Neuronal stem cell (in vitro differentiated cells): ENCODE results near the gene VAC14.

Experiments used
- DNase-seq: peaks from one replicate; pipeline ENCODE4 v3.0.0-alpha.2; 2013; ENCODE audit warnings: low spot score
- H2AFZ ChIP-seq: one replicate; pipeline ENCODE4 v1.6.1; 2013; ENCODE audit warnings: mild to moderate bottlenecking, low read length, inconsistent platforms
- H2AK5ac ChIP-seq: 2 replicates; pipeline ENCODE4 v1.6.1; 2013; ENCODE audit warnings: low read depth, mild to moderate bottlenecking, inconsistent platforms, low read length, moderate library complexity, mixed read lengths
- H2BK120ac ChIP-seq: 2 replicates; pipeline ENCODE4 v1.6.1; 2013; ENCODE audit warnings: low read depth, mild to moderate bottlenecking, inconsistent platforms, low read length, moderate library complexity, mixed read lengths
- H2BK12ac ChIP-seq: one replicate; pipeline ENCODE4 v1.6.1; 2013; ENCODE audit warnings: low read length, inconsistent platforms
- H2BK15ac ChIP-seq: 2 replicates; pipeline ENCODE4 v1.6.1; 2013; ENCODE audit warnings: mild to moderate bottlenecking, low read length, inconsistent platforms, mixed read lengths
- H2BK5ac ChIP-seq: one replicate; pipeline ENCODE4 v1.6.1; 2013; ENCODE audit warnings: inconsistent platforms, mild to moderate bottlenecking, low read length, moderate library complexity
- H3K14ac ChIP-seq: one replicate; pipeline ENCODE4 v1.6.1; 2013; ENCODE audit warnings: low read length, inconsistent platforms
- H3K18ac ChIP-seq: 2 replicates; pipeline ENCODE4 v1.6.1; 2013; ENCODE audit warnings: low read length, inconsistent platforms
- H3K23ac ChIP-seq: 2 replicates; pipeline ENCODE4 v1.6.1; 2013; ENCODE audit warnings: low read depth, mild to moderate bottlenecking, mixed read lengths, low read length, inconsistent platforms; ENCODE audit not compliant: poor library complexity
- H3K27ac ChIP-seq: replicated peaks from 3 replicates; pipeline ENCODE4 v1.5.1; 2013; ENCODE audit warnings: low read length, inconsistent platforms
- H3K27me3 ChIP-seq, 3 experiments: 2 replicates each; pipeline ENCODE4 v1.6.1; 2013; ENCODE audit warnings: low read length in 3 of 3, mild to moderate bottlenecking in 2 of 3, inconsistent platforms in 1 of 3, low read depth in 1 of 3, mixed read lengths in 1 of 3, moderate library complexity in 1 of 3; ENCODE audit not compliant: control insufficient read depth in 3 of 3, insufficient read depth in 3 of 3
- H3K36me3 ChIP-seq, 2 donors: replicated peaks in 1 of 2; 2 replicates each; pipeline ENCODE4 v1.6.1; 2013; ENCODE audit warnings: low read length in 2 of 2; ENCODE audit not compliant: control insufficient read depth in 2 of 2, insufficient read depth in 2 of 2
- H3K4ac ChIP-seq: 2 replicates; pipeline ENCODE4 v1.6.1; 2013; ENCODE audit warnings: inconsistent platforms, mild to moderate bottlenecking, low read length, moderate library complexity
- H3K4me1 ChIP-seq, 2 donors: 1 replicate in 1 of 2; 2 replicates in 1 of 2; pipeline ENCODE4 v1.6.1; 2013; ENCODE audit warnings: low read length in 2 of 2, low read depth in 1 of 2; ENCODE audit not compliant: control insufficient read depth in 2 of 2, insufficient read depth in 1 of 2
- H3K4me2 ChIP-seq: one replicate; pipeline ENCODE4 v1.6.1; 2013; ENCODE audit warnings: mild to moderate bottlenecking, low read length, inconsistent platforms; ENCODE audit not compliant: insufficient read depth, poor library complexity, severe bottlenecking
- H3K4me3 ChIP-seq, 2 donors: 2 replicates each; pipeline ENCODE4 v1.5.1; 2013; ENCODE audit warnings: low read length in 2 of 2, mild to moderate bottlenecking in 2 of 2, inconsistent platforms in 1 of 2, moderate library complexity in 1 of 2
- H3K79me1 ChIP-seq: one replicate; pipeline ENCODE4 v1.6.1; 2013; ENCODE audit warnings: low read depth, mild to moderate bottlenecking, inconsistent platforms, low read length, moderate library complexity
- H3K9ac ChIP-seq: one replicate; pipeline ENCODE4 v1.6.1; 2013; ENCODE audit warnings: mild to moderate bottlenecking, low read depth, low read length, inconsistent platforms; ENCODE audit not compliant: poor library complexity
- H3K9me3 ChIP-seq, 2 donors: replicated peaks in 1 of 2; 2 replicates each; pipeline versions ENCODE3 to v1.6.1; 2013; ENCODE audit warnings: low read length in 2 of 2, mild to moderate bottlenecking in 2 of 2, inconsistent platforms in 1 of 2, low read depth in 1 of 2, mixed read lengths in 1 of 2, moderate library complexity in 1 of 2; ENCODE audit not compliant: control insufficient read depth in 2 of 2, insufficient read depth in 1 of 2
- H4K8ac ChIP-seq: one replicate; pipeline ENCODE4 v1.6.1; 2013; ENCODE audit warnings: low read depth, mild to moderate bottlenecking, inconsistent platforms, low read length, moderate library complexity
- H4K91ac ChIP-seq: one replicate; pipeline ENCODE4 v1.6.1; 2013; ENCODE audit warnings: low read length, low read depth, mild to moderate bottlenecking, inconsistent platforms; ENCODE audit not compliant: poor library complexity
- WGBS, 2 donors: extraction: QIAGEN DNeasy Blood & Tissue Kit; methylation state at CpG; one replicate each; pipeline ENCODE4 v1.1.7; 2013; ENCODE audit warnings: missing lambda C conversion rate in 2 of 2, mixed read lengths in 1 of 2; ENCODE audit not compliant: insufficient read length in 2 of 2, insufficient replicate concordance in 1 of 2; ENCODE audit errors: extremely low coverage in 2 of 2; 5-methylcytosine and 5-hydroxymethylcytosine counted together

Gene VAC14

DNA sequence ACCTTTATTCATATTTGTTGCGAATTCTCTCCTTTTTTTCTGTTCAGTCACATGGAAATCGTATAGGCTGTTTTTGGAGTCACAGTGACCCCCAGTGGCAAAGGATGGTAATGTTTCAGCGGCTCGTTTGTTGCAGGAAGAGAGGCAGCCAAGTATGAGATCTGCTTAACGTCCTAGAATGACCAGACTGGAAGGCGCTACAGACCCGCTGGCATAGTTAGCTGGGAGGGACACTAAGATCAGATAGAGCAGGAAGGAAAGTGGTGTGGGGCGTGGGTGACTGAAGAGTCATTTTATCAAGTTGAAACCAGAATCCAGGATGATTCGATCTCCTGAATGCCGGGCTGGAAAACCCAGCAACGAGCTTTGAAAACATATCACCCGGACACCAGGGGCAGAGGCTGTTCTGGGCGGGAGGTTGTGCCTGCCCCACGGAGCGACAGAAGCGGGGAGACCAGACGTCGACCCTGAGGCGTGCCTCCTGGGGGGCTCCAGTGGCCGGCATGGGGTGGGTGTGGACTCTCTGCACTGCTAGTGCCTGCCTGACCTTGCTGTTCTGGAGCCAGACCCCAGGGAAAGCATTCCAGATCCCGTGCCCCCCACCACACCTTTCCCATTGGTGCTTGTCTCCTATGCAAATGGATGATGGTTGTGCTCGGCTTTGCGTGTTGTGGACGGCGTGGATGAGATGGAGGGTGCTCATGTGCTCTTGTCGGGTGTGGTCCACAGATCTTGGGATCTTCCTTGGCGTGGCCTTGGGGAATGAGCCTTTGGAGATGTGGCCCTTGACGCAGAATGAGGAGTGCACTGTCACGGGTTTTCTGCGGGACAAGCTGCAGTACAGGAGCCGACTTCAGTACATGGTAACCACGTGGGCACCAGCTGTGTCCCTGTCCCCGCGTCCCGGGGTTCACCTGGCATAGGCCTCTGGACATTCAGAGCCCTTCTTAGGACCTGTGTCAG is 146.9 kb downstream of the VAC14 start:
- H4K8ac ChIP-seq: peak overlapping the region; percentile 19
- peak overlapping the region; percentile 50 for H2BK12ac ChIP-seq
- peak; percentile 91 for DNase-seq
- no peak overlapping the region for H3K4me2 ChIP-seq
- no peaks in the 10 kb centered on the region for H3K27me3 ChIP-seq
- H3K9me3 ChIP-seq: peaks cover 2 to 4% of the 10 kb centered on the region in 2 donors
- H2BK15ac ChIP-seq: no peak overlapping the region
- no peak overlapping the region for H3K4me3 ChIP-seq
- peak overlapping the region; percentile 37 for H2AK5ac ChIP-seq
- peak overlapping the region; percentile 21 for H2BK120ac ChIP-seq
- H3K4ac ChIP-seq: peak overlapping the region; percentile 8
- no peaks in the 10 kb centered on the region for H3K36me3 ChIP-seq
- H2AFZ ChIP-seq: peak overlapping the region; percentile 82
- peak overlapping the region; percentile 88 for H3K18ac ChIP-seq
- H3K79me1 ChIP-seq: no peaks in the 10 kb centered on the region
- WGBS, 2 donors: no CpG with 5 or more reads among the region's 35 CpGs
- H2BK5ac ChIP-seq: peak overlapping the region; percentile 77
- peaks cover 0 to 2% of the 10 kb centered on the region in 2 donors for H3K4me1 ChIP-seq
- no peak overlapping the region for H3K27ac ChIP-seq
- peak overlapping the region; percentile 17 for H3K14ac ChIP-seq
- no peak overlapping the region for H4K91ac ChIP-seq
- H3K9ac ChIP-seq: peak overlapping the region; percentile 37
- H3K23ac ChIP-seq: no peak overlapping the region

DNA sequence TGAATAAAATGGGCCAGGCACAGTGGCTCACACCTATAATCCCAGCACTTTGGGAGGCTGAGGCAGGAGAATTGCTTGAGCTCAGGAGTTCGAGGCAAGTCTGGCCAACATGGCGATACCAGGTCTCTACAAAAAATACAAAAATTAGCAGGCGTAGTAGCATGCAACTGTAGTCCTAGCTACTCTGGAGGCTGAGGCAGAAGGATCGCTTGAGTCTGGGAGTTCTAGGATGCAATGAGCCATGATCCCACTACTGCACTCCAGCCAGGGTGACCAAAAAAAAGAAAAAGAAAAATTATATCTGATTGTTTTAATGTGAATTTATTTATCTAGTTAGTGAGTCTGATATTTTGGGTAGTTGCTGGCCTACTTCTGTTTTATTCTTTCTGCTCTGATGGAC is 147.6 kb downstream of the VAC14 start:
- Histone ChIP-seq H3K23ac (no peak overlapping the region), H2AFZ (no peak overlapping the region), H3K9me3 (peaks cover 2 to 11% of the 10 kb centered on the region in 2 donors), H3K4ac (no peak overlapping the region), H2BK5ac (no peak overlapping the region), H3K4me3 (no peak overlapping the region), H3K27me3 (no peaks in the 10 kb centered on the region), H3K14ac (no peak overlapping the region), H3K18ac (no peak overlapping the region), H3K9ac (no peak overlapping the region), H4K8ac (no peak overlapping the region), H4K91ac (no peak overlapping the region), H2BK12ac (no peak overlapping the region), H2BK15ac (no peak overlapping the region), H3K27ac (no peak overlapping the region), H3K36me3 (no peaks in the 10 kb centered on the region), H3K4me1 (peaks cover 0 to 2% of the 10 kb centered on the region in 2 donors), H3K4me2 (no peak overlapping the region), H3K79me1 (no peaks in the 10 kb centered on the region), H2AK5ac (no peak overlapping the region), H2BK120ac (no peak overlapping the region)
- no peak for DNase-seq
- no CpG with 5 or more reads among the region's 4 CpGs for WGBS, 2 donors

DNA sequence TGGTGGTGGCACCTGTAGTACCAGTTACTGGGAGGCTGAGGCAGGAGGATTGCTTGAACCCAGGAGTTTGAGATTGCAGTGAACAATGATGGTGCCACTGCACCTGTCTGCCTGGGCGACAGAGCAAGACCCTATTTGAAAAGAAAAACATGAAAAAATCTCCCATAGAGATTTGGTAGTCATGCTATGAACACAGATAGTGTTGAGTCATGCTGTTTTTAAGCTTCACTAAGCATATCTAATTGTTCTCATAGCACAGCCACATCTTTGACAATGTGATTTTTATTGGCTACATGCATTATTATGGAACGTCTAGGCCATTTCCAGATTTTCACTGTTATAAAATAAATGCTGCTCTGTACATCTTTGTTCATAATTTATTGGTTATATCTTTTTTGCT is 148.6 kb downstream of the VAC14 start:
- H2BK5ac ChIP-seq: no peak overlapping the region
- peaks cover 0 to 2% of the 10 kb centered on the region in 2 donors for H3K4me1 ChIP-seq
- H4K8ac ChIP-seq: no peak overlapping the region
- no peak overlapping the region for H2BK12ac ChIP-seq
- H3K4ac ChIP-seq: no peak overlapping the region
- H2AFZ ChIP-seq: no peak overlapping the region
- H3K4me2 ChIP-seq: no peak overlapping the region
- no CpG with 5 or more reads among the region's 2 CpGs for WGBS, 2 donors
- H3K14ac ChIP-seq: no peak overlapping the region
- H3K9me3 ChIP-seq: peaks cover 2 to 11% of the 10 kb centered on the region in 2 donors
- H3K27me3 ChIP-seq: no peaks in the 10 kb centered on the region
- H3K18ac ChIP-seq: no peak overlapping the region
- no peaks in the 10 kb centered on the region for H3K79me1 ChIP-seq
- no peak overlapping the region for H2BK120ac ChIP-seq
- H3K36me3 ChIP-seq: no peaks in the 10 kb centered on the region
- no peak for DNase-seq
- no peak overlapping the region for H3K4me3 ChIP-seq
- no peak overlapping the region for H3K27ac ChIP-seq
- no peak overlapping the region for H4K91ac ChIP-seq
- H3K9ac ChIP-seq: no peak overlapping the region
- H2AK5ac ChIP-seq: no peak overlapping the region
- H2BK15ac ChIP-seq: no peak overlapping the region
- H3K23ac ChIP-seq: no peak overlapping the region

DNA sequence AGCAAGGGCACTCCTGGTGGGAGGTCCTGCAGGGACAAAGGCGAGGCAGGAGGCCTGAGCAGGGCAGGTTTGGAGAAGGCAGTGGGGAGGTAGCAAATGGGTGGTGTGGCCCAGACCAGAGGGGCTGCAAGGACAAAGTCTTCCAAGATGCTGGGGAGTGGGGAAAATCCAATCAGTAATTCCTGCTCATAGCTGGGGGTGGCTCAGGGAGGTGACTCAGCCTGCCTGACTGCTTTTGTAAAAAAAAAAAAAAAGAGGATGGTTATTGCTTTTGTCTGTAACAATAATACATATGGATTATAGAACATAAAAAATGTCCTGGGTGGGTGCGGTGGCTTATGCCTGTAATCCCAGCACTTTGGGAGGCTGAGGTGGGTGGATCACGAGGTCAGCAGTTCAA is 149.4 kb downstream of the VAC14 start:
- Histone ChIP-seq H2AFZ (no peak overlapping the region), H2BK120ac (no peak overlapping the region), H2BK12ac (no peak overlapping the region), H2BK5ac (no peak overlapping the region), H3K27ac (no peak overlapping the region), H3K14ac (no peak overlapping the region), H2AK5ac (no peak overlapping the region), H2BK15ac (no peak overlapping the region), H3K23ac (no peak overlapping the region), H3K36me3 (no peaks in the 10 kb centered on the region), H3K4me3 (no peak overlapping the region), H3K27me3 (no peaks in the 10 kb centered on the region), H3K4ac (no peak overlapping the region), H4K8ac (no peak overlapping the region), H3K9me3 (peaks cover 2 to 11% of the 10 kb centered on the region in 2 donors), H3K18ac (no peak overlapping the region), H3K4me1 (peaks cover 6 to 7% of the 10 kb centered on the region in 2 donors), H3K9ac (no peak overlapping the region), H4K91ac (no peak overlapping the region), H3K79me1 (no peaks in the 10 kb centered on the region), H3K4me2 (no peak overlapping the region)
- no CpG with 5 or more reads among the region's 3 CpGs for WGBS, 2 donors
- DNase-seq: no peak
